Diencephalon (tissue), 1 donor: ENCODE data around the gene HSPA2. TPM values are rescaled to one million over a fixed set of nuclear protein-coding genes. Genes with fewer than 3 reads are reported as not detected.

Experiments
- small RNA-seq: library from RNA; depleted of rRNA; stranded (forward); fragments of <200 nt; gene quantifications from one replicate; pipeline ENCODE3, GENCODE V24; 2014
- total RNA-seq: library from RNA; depleted of rRNA; stranded (reverse); fragments of >200 nt; gene quantifications from one replicate; pipeline ENCODE4 v1.2.3, GENCODE V29; 2014

Gene HSPA2
- total RNA-seq = 27.2 TPM

GRCh38 chr14:64540208-64541202, at the start of gene HSPA2:
Gene HSPA2 (plus strand): TSS chr14:64540741. CDS start chr14:64540850, 109 bp downstream.

GRCh38 chr14:64503434-64504309, 36.9 kb upstream of the HSPA2 start, which contains the start of gene ZBTB25:
Gene ZBTB25 (minus strand): TSS chr14:64503838. CDS start chr14:64490533, 13,305 bp downstream.

GRCh38 chr14:64504310-64504896, 36.1 kb upstream of the HSPA2 start, which contains the start of gene ZBTB1:
Gene ZBTB1 (plus strand): TSS chr14:64504770. CDS start chr14:64521505, 16,735 bp downstream.

GRCh38 chr14:64549791-64550620, 9.5 kb downstream of the HSPA2 start, which contains the start of gene PPP1R36:
Gene PPP1R36 (plus strand): TSS chr14:64549961. CDS start chr14:64549998, 37 bp downstream.

Small RNAs within 50 kb of the gene (small RNA-seq; reads per million reads assigned to genes)
- not detected for gene AL049869.4

Other genes starting within 250 kb of the HSPA2 start
- 2.5 TPM for gene ESR2, start 246.4 kb upstream of the HSPA2 start, total RNA-seq
- gene MTHFD1, start 152.4 kb upstream of the HSPA2 start, total RNA-seq = 46.4 TPM
- gene AKAP5, start 75.2 kb upstream of the HSPA2 start, total RNA-seq = 44.5 TPM
- 19.1 TPM for gene ZBTB25, start 36.9 kb upstream of the HSPA2 start, total RNA-seq
- 54.4 TPM for gene ZBTB1, start 36.0 kb upstream of the HSPA2 start, total RNA-seq
- 1.2 TPM for gene PPP1R36, start 9.2 kb downstream of the HSPA2 start, total RNA-seq
- 9.9 TPM for gene PLEKHG3, start 163.7 kb downstream of the HSPA2 start, total RNA-seq